Middle frontal gyrus (tissue), 1 donor: Measurements from ENCODE around the gene DEAF1.

Experiments used
- DNase-seq: peaks from one replicate; pipeline ENCODE4 v3.0.0-alpha.2; 2015; ENCODE audit warnings: low spot score; ENCODE audit errors: extremely low spot score

Gene DEAF1

GRCh38 chr11:721741-722345 lies 26.8 kb upstream of the DEAF1 start:
- DNase-seq = no peak

GRCh38 chr11:721247-721740 lies 26.3 kb upstream of the DEAF1 start:
- DNase-seq = no peak

- DNase-seq = no peak
Measured at GRCh38 chr11:720642-721246, 25.7 kb upstream of the DEAF1 start.

GRCh38 chr11:720017-720641 lies 25.1 kb upstream of the DEAF1 start:
- no peak for DNase-seq

- DNase-seq = no peak
Measured at GRCh38 chr11:719214-720016, 24.4 kb upstream of the DEAF1 start.

- DNase-seq = no peak
Measured at GRCh38 chr11:714436-714835, 19.4 kb upstream of the DEAF1 start.

GRCh38 chr11:709109-709997 lies 14.3 kb upstream of the DEAF1 start:
- DNase-seq = no peak

GRCh38 chr11:708511-708910 lies 13.5 kb upstream of the DEAF1 start:
- DNase-seq = no peak

GRCh38 chr11:707817-708420 lies 12.9 kb upstream of the DEAF1 start:
- DNase-seq = no peak

GRCh38 chr11:706957-707816 lies 12.2 kb upstream of the DEAF1 start:
- DNase-seq = no peak

GRCh38 chr11:706439-706956 lies 11.5 kb upstream of the DEAF1 start:
- DNase-seq = no peak

- no peak for DNase-seq
Measured at GRCh38 chr11:705646-706438, 10.8 kb upstream of the DEAF1 start, which contains the start of gene EPS8L2. Gene EPS8L2, plus strand, starts transcription at chr11:706231. Its CDS starts 3,177 bp downstream, at chr11:709408.

GRCh38 chr11:704781-705645 lies 10.0 kb upstream of the DEAF1 start:
- no peak for DNase-seq

GRCh38 chr11:704228-704674 lies 9.2 kb upstream of the DEAF1 start:
- no peak for DNase-seq

- DNase-seq = no peak
Measured at GRCh38 chr11:703506-703905, 8.5 kb upstream of the DEAF1 start.

- no peak for DNase-seq
Measured at GRCh38 chr11:702462-703461, 7.7 kb upstream of the DEAF1 start.
